ENCODE results near the gene CREBZF. TPM values are rescaled to one million over a fixed set of nuclear protein-coding genes. Genes with fewer than 3 reads are reported as not detected.

The CREBZF gene
- total RNA-seq, 1 donor from 2014 or later: 44.7 TPM

GRCh38 chr11:85704967-85705366 is 40.0 kb upstream of the CREBZF start:
- Mint-ChIP-seq H3K36me3 (ENCODE audit: unreplicated experiment) (peaks cover 4% of the 10 kb centered on the region), H3K4me1 (ENCODE audit: unreplicated experiment) (no peaks in the 10 kb centered on the region), H3K27ac (ENCODE audit: unreplicated experiment) (no peak overlapping the region), H3K9me3 (ENCODE audit: unreplicated experiment) (peaks cover 5% of the 10 kb centered on the region), H3K4me3 (ENCODE audit: unreplicated experiment) (no peak overlapping the region), H3K27me3 (ENCODE audit: unreplicated experiment) (no peaks in the 10 kb centered on the region)
- TF ChIP-seq, protein P1, sequence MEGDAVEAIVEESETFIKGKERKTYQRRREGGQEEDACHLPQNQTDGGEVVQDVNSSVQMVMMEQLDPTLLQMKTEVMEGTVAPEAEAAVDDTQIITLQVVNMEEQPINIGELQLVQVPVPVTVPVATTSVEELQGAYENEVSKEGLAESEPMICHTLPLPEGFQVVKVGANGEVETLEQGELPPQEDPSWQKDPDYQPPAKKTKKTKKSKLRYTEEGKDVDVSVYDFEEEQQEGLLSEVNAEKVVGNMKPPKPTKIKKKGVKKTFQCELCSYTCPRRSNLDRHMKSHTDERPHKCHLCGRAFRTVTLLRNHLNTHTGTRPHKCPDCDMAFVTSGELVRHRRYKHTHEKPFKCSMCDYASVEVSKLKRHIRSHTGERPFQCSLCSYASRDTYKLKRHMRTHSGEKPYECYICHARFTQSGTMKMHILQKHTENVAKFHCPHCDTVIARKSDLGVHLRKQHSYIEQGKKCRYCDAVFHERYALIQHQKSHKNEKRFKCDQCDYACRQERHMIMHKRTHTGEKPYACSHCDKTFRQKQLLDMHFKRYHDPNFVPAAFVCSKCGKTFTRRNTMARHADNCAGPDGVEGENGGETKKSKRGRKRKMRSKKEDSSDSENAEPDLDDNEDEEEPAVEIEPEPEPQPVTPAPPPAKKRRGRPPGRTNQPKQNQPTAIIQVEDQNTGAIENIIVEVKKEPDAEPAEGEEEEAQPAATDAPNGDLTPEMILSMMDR (IDR thresholded peaks at IDR 0.05): no peak
- DNase-seq (ENCODE audit: extremely low spot score, unreplicated experiment): no peak

DNA sequence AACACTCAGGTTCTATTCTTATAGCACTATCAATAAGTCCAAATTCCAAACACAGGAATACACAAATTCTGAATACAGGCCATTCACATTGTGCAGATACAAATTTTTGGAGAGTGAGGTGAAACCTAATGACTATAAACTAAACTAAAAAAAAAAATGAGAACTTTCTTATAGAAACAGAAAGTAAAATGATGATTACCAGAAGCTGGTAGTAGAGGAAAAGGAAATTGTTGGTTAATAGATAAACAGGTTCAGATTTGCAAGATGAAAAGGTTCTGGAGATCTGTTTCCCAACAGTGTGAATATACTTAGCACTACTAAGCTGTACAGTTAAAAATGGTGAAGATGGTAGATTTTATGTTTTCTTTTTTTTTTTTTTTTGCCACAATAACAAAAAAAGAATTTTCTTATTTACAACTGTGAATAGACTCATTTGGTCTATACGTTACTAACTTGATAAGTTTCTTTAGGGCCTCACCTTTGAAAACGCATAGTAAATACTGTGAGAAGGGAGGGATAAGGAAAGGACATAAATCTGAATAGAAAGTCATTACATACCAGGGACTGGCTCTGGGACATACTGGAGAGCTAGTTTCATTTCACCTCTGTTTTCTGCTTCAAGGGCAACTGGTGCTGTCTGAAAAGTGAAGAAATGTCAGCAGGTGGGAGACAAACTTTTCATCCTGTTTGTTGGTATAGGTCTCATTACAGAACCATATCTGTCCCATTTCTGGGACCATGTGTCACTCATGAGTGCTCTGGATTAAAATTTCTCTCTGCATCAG is 35.2 kb upstream of the CREBZF start:
- H3K4me3 Mint-ChIP-seq (ENCODE audit: unreplicated experiment): no peak overlapping the region
- DNase-seq (ENCODE audit: extremely low spot score, unreplicated experiment): no peak
- peaks cover 5% of the 10 kb centered on the region for H3K9me3 Mint-ChIP-seq (ENCODE audit: unreplicated experiment)
- H3K27me3 Mint-ChIP-seq (ENCODE audit: unreplicated experiment): no peaks in the 10 kb centered on the region
- H3K27ac Mint-ChIP-seq (ENCODE audit: unreplicated experiment): no peak overlapping the region
- TF ChIP-seq, protein P1 (IDR thresholded peaks at IDR 0.05): no peak
- H3K36me3 Mint-ChIP-seq (ENCODE audit: unreplicated experiment): peaks cover 4% of the 10 kb centered on the region
- no peaks in the 10 kb centered on the region for H3K4me1 Mint-ChIP-seq (ENCODE audit: unreplicated experiment)

DNA sequence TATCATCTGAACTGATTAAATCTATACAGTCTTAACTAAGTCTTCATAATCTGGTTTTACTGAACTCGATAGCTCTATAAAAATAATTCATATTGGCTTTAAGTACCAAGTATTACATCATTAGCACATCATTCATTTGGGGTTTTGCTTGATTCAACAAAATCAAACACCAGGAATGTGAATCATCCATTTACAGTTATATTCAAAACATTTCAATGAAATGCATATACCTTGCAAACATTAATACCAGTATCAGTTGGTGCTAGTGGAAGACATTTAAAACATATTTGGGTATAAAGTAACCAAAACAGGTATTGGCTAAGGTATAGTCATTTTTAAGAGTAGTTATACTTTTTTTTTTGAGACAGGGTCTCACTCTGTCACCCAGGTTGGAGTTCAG is 33.3 kb upstream of the CREBZF start:
- TF ChIP-seq, protein P1 (IDR thresholded peaks at IDR 0.05): no peak
- DNase-seq (ENCODE audit: extremely low spot score, unreplicated experiment): no peak
- peaks cover 4% of the 10 kb centered on the region for H3K36me3 Mint-ChIP-seq (ENCODE audit: unreplicated experiment)
- H3K4me3 Mint-ChIP-seq (ENCODE audit: unreplicated experiment): no peak overlapping the region
- H3K27me3 Mint-ChIP-seq (ENCODE audit: unreplicated experiment): no peaks in the 10 kb centered on the region
- no peaks in the 10 kb centered on the region for H3K4me1 Mint-ChIP-seq (ENCODE audit: unreplicated experiment)
- H3K9me3 Mint-ChIP-seq (ENCODE audit: unreplicated experiment): peaks cover 5% of the 10 kb centered on the region
- H3K27ac Mint-ChIP-seq (ENCODE audit: unreplicated experiment): no peak overlapping the region

- H3K4me3 Mint-ChIP-seq (ENCODE audit: unreplicated experiment): no peak overlapping the region
- no peaks in the 10 kb centered on the region for H3K27me3 Mint-ChIP-seq (ENCODE audit: unreplicated experiment)
- peaks cover 2% of the 10 kb centered on the region for H3K36me3 Mint-ChIP-seq (ENCODE audit: unreplicated experiment)
- H3K4me1 Mint-ChIP-seq (ENCODE audit: unreplicated experiment): no peaks in the 10 kb centered on the region
- peaks cover 3% of the 10 kb centered on the region for H3K9me3 Mint-ChIP-seq (ENCODE audit: unreplicated experiment)
- DNase-seq (ENCODE audit: extremely low spot score, unreplicated experiment): no peak
- H3K27ac Mint-ChIP-seq (ENCODE audit: unreplicated experiment): no peak overlapping the region
- TF ChIP-seq, protein P1 (IDR thresholded peaks at IDR 0.05): no peak
Measured at GRCh38 chr11:85697747-85698146, 32.8 kb upstream of the CREBZF start.

GRCh38 chr11:85695546-85695945 is 30.6 kb upstream of the CREBZF start:
- H3K9me3 Mint-ChIP-seq (ENCODE audit: unreplicated experiment): no peaks in the 10 kb centered on the region
- no peaks in the 10 kb centered on the region for H3K36me3 Mint-ChIP-seq (ENCODE audit: unreplicated experiment)
- DNase-seq (ENCODE audit: extremely low spot score, unreplicated experiment): no peak
- TF ChIP-seq, protein P1 (IDR thresholded peaks at IDR 0.05): no peak
- H3K4me3 Mint-ChIP-seq (ENCODE audit: unreplicated experiment): no peak overlapping the region
- no peak overlapping the region for H3K27ac Mint-ChIP-seq (ENCODE audit: unreplicated experiment)
- no peaks in the 10 kb centered on the region for H3K27me3 Mint-ChIP-seq (ENCODE audit: unreplicated experiment)
- no peaks in the 10 kb centered on the region for H3K4me1 Mint-ChIP-seq (ENCODE audit: unreplicated experiment)
